Liver (tissue), 9 donors: ENCODE data around the gene PDE9A. TPM values are rescaled to one million over a fixed set of nuclear protein-coding genes. Genes with fewer than 3 reads are reported as not detected.

ENCODE experiments used
- DNase-seq: peaks from one replicate; pipeline ENCODE4 v3.0.0-alpha.2; 2017; ENCODE audit warnings: low spot score
- H3K27ac ChIP-seq, 2 donors: one replicate each; pipeline ENCODE4 v1.7.0; 2013; ENCODE audit warnings: inconsistent platforms in 2 of 2, low read length in 2 of 2, control low read depth in 1 of 2, low read depth in 1 of 2, mild to moderate bottlenecking in 1 of 2
- H3K27me3 ChIP-seq, 4 donors: one replicate each; pipeline versions ENCODE4 v1.6.1 to v1.7.0; 2013; ENCODE audit warnings: low read length in 3 of 4, inconsistent platforms in 1 of 4, mild to moderate bottlenecking in 1 of 4, moderate library complexity in 1 of 4; ENCODE audit not compliant: control insufficient read depth in 4 of 4, insufficient read depth in 4 of 4
- H3K36me3 ChIP-seq, 4 donors: one replicate each; pipeline versions ENCODE4 v1.6.1 to v1.7.0; 2013; ENCODE audit warnings: low read length in 3 of 4, mild to moderate bottlenecking in 3 of 4, low read depth in 1 of 4, moderate library complexity in 1 of 4; ENCODE audit not compliant: control insufficient read depth in 4 of 4, insufficient read depth in 3 of 4
- H3K4me1 ChIP-seq, 4 donors: one replicate each; pipeline versions ENCODE4 v1.6.1 to v1.7.0; 2013; ENCODE audit warnings: low read length in 3 of 4, mild to moderate bottlenecking in 3 of 4, moderate library complexity in 1 of 4; ENCODE audit not compliant: control insufficient read depth in 4 of 4, insufficient read depth in 4 of 4
- H3K4me3 ChIP-seq, 3 donors: one replicate each; pipeline versions ENCODE4 v1.6.1 to v1.7.0; 2013; ENCODE audit warnings: low read length in 3 of 3, control low read depth in 1 of 3, low read depth in 1 of 3, mild to moderate bottlenecking in 1 of 3
- H3K9ac ChIP-seq, 2 donors: one replicate each; pipeline ENCODE4 v1.7.0; 2013; ENCODE audit warnings: low read length in 2 of 2, mild to moderate bottlenecking in 2 of 2, moderate library complexity in 2 of 2, control low read depth in 1 of 2, low read depth in 1 of 2
- H3K9me3 ChIP-seq, 4 donors: one replicate each; pipeline versions ENCODE4 v1.6.1 to v1.7.0; 2013; ENCODE audit warnings: low read length in 3 of 4; ENCODE audit not compliant: control insufficient read depth in 4 of 4
- CTCF ChIP-seq: fragments of 150-350 bp; IDR thresholded peaks from 2 replicates; pipeline ENCODE4 v1.5.1; 2017; ENCODE audit warnings: improper control_type of control experiment, low read depth, low read length; ENCODE audit not compliant: missing input control
- EGR1 ChIP-seq, 2 donors: IDR thresholded peaks; 2 replicates each; pipeline ENCODE4 v1.6.1; 2016 to 2018; ENCODE audit warnings: antibody characterized with exemption in 2 of 2, low read depth in 2 of 2
- FOXA1 ChIP-seq: IDR thresholded peaks from 2 replicates; pipeline ENCODE4 v1.6.1; 2016; ENCODE audit warnings: antibody characterized with exemption
- FOXA2 ChIP-seq: IDR thresholded peaks from 2 replicates; pipeline ENCODE4 v1.6.1; 2016; ENCODE audit warnings: antibody characterized with exemption
- GABPA ChIP-seq, 2 donors: IDR thresholded peaks in 1 of 2; conservative IDR thresholded peaks in 1 of 2; 2 replicates each; pipeline ENCODE4 v1.6.1; 2016; ENCODE audit warnings: antibody characterized with exemption in 2 of 2, mild to moderate bottlenecking in 1 of 2, moderate library complexity in 1 of 2
- HNF4A ChIP-seq, 2 donors: conservative IDR thresholded peaks; 2 replicates each; pipeline ENCODE4 v1.6.1; 2016; ENCODE audit warnings: antibody characterized with exemption in 2 of 2, mild to moderate bottlenecking in 2 of 2
- HNF4G ChIP-seq: IDR thresholded peaks from 2 replicates; pipeline ENCODE4 v1.6.1; 2016; ENCODE audit warnings: antibody characterized with exemption
- MAX ChIP-seq: IDR thresholded peaks from 2 replicates; pipeline ENCODE4 v1.6.1; 2016; ENCODE audit warnings: antibody characterized with exemption
- NR2F2 ChIP-seq: IDR thresholded peaks from 2 replicates; pipeline ENCODE4 v1.6.1; 2016; ENCODE audit warnings: antibody characterized with exemption
- RAD21 ChIP-seq, 2 donors: IDR thresholded peaks; 2 replicates each; pipeline ENCODE4 v1.6.1; 2016; ENCODE audit warnings: antibody characterized with exemption in 2 of 2, mild to moderate bottlenecking in 2 of 2
- REST ChIP-seq: IDR thresholded peaks from 2 replicates; pipeline ENCODE4 v1.6.1; 2016; ENCODE audit warnings: antibody characterized with exemption, mild to moderate bottlenecking
- RXRA ChIP-seq, 2 donors: IDR thresholded peaks; 2 replicates each; pipeline ENCODE4 v1.6.1; 2017 to 2018; ENCODE audit warnings: antibody characterized with exemption in 2 of 2, mild to moderate bottlenecking in 1 of 2
- SP1 ChIP-seq: IDR thresholded peaks from 2 replicates; pipeline ENCODE4 v1.6.1; 2018; ENCODE audit warnings: antibody characterized with exemption, mild to moderate bottlenecking
- TAF1 ChIP-seq: conservative IDR thresholded peaks from 2 replicates; pipeline ENCODE4 v1.6.1; 2016; ENCODE audit warnings: antibody characterized with exemption, mild to moderate bottlenecking
- YY1 ChIP-seq: IDR thresholded peaks from 2 replicates; pipeline ENCODE4 v1.6.1; 2016; ENCODE audit warnings: antibody characterized with exemption, mild to moderate bottlenecking
- ZBTB33 ChIP-seq: IDR thresholded peaks from 2 replicates; pipeline ENCODE4 v1.6.1; 2016; ENCODE audit warnings: antibody characterized with exemption
- WGBS: extraction: QIAGEN DNeasy Blood & Tissue Kit; methylation state at CpG from one replicate; pipeline ENCODE4 v1.1.7; 2013; 5-methylcytosine and 5-hydroxymethylcytosine counted together
- polyA plus RNA-seq, 2 donors: library from polyadenylated mRNA; stranded (reverse) in 1 of 2; unstranded in 1 of 2; fragments of 200-250 nt in 1 of 2; fragments of >200 nt in 1 of 2; fragmentation: Nextera tagmentation in 1 of 2; extraction: Ambion mirVana in 1 of 2; gene quantifications; one replicate each; pipeline versions ENCODE4 v1.2.1 to v1.2.3, GENCODE V29; 2013 to 2015
- total RNA-seq, 2 donors: library from RNA; depleted of rRNA; stranded (reverse); fragments of >200 nt; gene quantifications; one replicate each; pipeline ENCODE4 v1.2.3, GENCODE V29; 2014
- donor health status: healthy.
- donor health status: healthy.
- donor health status: healthy.
- donor health status: healthy.
- donor health status: healthy.

The PDE9A gene
- total and polyA plus RNA-seq, 4 donors = 1.5 to 4.2 (median 2.7) TPM

- Histone ChIP-seq H3K36me3 (no peaks in the 10 kb centered on the region), H3K9me3 (no peaks in the 10 kb centered on the region), H3K4me1 (no peaks in the 10 kb centered on the region), H3K4me3 (no peak overlapping the region), H3K27me3 (no peaks in the 10 kb centered on the region), H3K27ac (no peak overlapping the region), H3K9ac (no peak overlapping the region)
- no peak for TF ChIP-seq TAF1
- 96% methylated on average over 14 of the region's 14 CpGs for whole genome bisulfite sequencing
- no peak for DNase-seq
Measured at GRCh38 chr21:42646836-42647235, 6.6 kb upstream of the PDE9A start.

GRCh38 chr21:42648606-42649005, 4.8 kb upstream of the PDE9A start:
- no peak overlapping the region for H3K4me3 ChIP-seq
- DNase-seq = no peak
- H3K9ac ChIP-seq = no peak overlapping the region
- WGBS = 87% methylated on average over 8 of the region's 8 CpGs
- H3K4me1 ChIP-seq = peaks cover 0 to 9% (median 7%) of the 10 kb centered on the region in 4 donors
- no peak overlapping the region for H3K27ac ChIP-seq
- no peaks in the 10 kb centered on the region for H3K36me3 ChIP-seq
- H3K27me3 ChIP-seq = no peaks in the 10 kb centered on the region
- no peaks in the 10 kb centered on the region for H3K9me3 ChIP-seq
- no peak for TF ChIP-seq TAF1
- no peak for TF ChIP-seq RXRA (IDR thresholded peaks at IDR 0.05)
- no peak for TF ChIP-seq CTCF
- TF ChIP-seq GABPA (IDR thresholded peaks at IDR 0.05 in 1 of 2, conservative IDR thresholded peaks at IDR 0.05 in 1 of 2) = no peak
- TF ChIP-seq HNF4A (conservative IDR thresholded peaks at IDR 0.05) = no peak
- TF ChIP-seq FOXA2 = no peak
- TF ChIP-seq RAD21 (IDR thresholded peaks at IDR 0.05) = no peak
- TF ChIP-seq NR2F2 = no peak

GRCh38 chr21:42649122-42650032, 4.0 kb upstream of the PDE9A start:
- no peaks in the 10 kb centered on the region for H3K36me3 ChIP-seq
- DNase-seq = no peak
- H3K9me3 ChIP-seq = no peaks in the 10 kb centered on the region
- peaks cover 4 to 10% (median 8%) of the 10 kb centered on the region in 4 donors for H3K4me1 ChIP-seq
- H3K27ac ChIP-seq = no peak overlapping the region
- H3K9ac ChIP-seq = no peak overlapping the region
- no peaks in the 10 kb centered on the region for H3K27me3 ChIP-seq
- WGBS = 92% methylated on average over 24 of the region's 24 CpGs
- H3K4me3 ChIP-seq = no peak overlapping the region
- no peak for TF ChIP-seq NR2F2
- TF ChIP-seq RXRA (IDR thresholded peaks at IDR 0.05) = no peak
- no peak for TF ChIP-seq REST
- no peak for TF ChIP-seq HNF4A (conservative IDR thresholded peaks at IDR 0.05)
- TF ChIP-seq ZBTB33 = no peak
- no peak for TF ChIP-seq EGR1 (IDR thresholded peaks at IDR 0.05; ENCODE audit: low read depth in 2 of 2)
- TF ChIP-seq MAX = no peak
- TF ChIP-seq SP1 = no peak
- TF ChIP-seq GABPA (IDR thresholded peaks at IDR 0.05 in 1 of 2, conservative IDR thresholded peaks at IDR 0.05 in 1 of 2) = no peak
- no peak for TF ChIP-seq FOXA1
- TF ChIP-seq FOXA2 = no peak
- no peak for TF ChIP-seq CTCF
- TF ChIP-seq YY1 = no peak
- no peak for TF ChIP-seq TAF1
- no peak for TF ChIP-seq HNF4G
- TF ChIP-seq RAD21 (IDR thresholded peaks at IDR 0.05) = no peak
